GM19452 (cell line): ENCODE measurements around the gene MPRIP.
"Not testable (repeated sequence)": the region's sequence is repeated elsewhere in the genome, so short reads cannot be mapped to it uniquely, and the experiment has no call there.

Experiments used
- ATAC-seq: cut with Tn5 transposase; IDR thresholded peaks from one replicate; pipeline ENCODE4 v1.9.1; 2021; ENCODE audit not compliant: unreplicated experiment

Gene MPRIP, protein sequence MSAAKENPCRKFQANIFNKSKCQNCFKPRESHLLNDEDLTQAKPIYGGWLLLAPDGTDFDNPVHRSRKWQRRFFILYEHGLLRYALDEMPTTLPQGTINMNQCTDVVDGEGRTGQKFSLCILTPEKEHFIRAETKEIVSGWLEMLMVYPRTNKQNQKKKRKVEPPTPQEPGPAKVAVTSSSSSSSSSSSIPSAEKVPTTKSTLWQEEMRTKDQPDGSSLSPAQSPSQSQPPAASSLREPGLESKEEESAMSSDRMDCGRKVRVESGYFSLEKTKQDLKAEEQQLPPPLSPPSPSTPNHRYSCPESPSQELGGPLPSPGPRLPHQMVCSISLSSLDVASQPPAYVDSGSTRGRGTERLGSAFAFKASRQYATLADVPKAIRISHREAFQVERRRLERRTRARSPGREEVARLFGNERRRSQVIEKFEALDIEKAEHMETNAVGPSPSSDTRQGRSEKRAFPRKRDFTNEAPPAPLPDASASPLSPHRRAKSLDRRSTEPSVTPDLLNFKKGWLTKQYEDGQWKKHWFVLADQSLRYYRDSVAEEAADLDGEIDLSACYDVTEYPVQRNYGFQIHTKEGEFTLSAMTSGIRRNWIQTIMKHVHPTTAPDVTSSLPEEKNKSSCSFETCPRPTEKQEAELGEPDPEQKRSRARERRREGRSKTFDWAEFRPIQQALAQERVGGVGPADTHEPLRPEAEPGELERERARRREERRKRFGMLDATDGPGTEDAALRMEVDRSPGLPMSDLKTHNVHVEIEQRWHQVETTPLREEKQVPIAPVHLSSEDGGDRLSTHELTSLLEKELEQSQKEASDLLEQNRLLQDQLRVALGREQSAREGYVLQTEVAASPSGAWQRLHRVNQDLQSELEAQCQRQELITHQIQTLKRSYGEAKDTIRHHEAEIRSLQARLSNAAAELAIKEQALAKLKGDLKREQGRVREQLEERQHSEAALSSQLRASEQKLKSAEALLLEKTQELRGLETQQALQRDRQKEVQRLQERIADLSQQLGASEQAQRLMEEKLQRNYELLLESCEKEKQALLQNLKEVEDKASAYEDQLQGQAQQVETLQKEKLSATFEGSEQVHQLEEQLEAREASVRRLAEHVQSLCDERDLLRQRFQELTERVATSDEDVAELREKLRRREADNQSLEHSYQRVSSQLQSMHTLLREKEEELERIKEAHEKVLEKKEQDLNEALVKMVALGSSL (N-terminal part only)

DNA sequence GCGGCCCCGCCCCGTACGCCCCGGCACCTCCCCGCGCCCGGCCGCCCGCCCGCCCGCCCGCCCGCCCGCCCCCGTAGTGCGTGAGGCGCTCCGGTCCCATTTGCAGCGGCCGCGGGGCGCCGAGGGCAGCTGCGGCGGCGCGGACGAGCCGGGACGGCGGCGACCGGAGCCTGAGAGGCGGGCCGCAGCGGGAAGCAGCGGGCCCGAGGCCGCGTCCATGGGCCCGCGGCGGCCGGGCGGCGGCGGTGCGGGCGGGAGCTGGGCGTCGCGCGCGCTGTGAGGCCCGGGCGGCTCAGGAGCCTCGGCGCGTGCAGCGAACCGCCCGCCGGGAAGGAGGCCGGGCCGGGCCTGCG is at the start of gene MPRIP:
MPRIP (plus strand) TSS at position 74 of the 353 bp plus-strand sequence. CDS start 392 bp downstream, outside the sequence.
- ATAC-seq: peak; percentile 12

DNA sequence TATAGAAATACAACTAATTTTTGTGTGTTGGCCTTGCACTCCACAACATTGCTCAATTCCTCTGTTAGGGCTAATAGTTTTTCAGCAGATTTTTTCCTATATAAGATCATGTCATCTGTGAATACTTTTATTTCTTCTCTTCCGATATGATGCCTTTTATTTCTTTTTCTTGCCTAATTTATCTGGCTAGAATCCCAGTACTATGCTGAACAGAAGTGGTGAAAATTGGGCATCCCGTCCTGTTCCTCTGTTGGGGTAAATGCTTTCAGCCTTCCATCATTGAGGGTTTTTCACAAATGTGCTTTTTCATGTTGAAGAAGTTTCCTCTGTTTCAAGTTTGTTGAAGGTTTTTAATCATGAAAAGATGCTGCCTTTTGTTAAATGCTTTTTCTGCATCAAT is 47.6 kb upstream of the MPRIP start:
- no peak for ATAC-seq

DNA sequence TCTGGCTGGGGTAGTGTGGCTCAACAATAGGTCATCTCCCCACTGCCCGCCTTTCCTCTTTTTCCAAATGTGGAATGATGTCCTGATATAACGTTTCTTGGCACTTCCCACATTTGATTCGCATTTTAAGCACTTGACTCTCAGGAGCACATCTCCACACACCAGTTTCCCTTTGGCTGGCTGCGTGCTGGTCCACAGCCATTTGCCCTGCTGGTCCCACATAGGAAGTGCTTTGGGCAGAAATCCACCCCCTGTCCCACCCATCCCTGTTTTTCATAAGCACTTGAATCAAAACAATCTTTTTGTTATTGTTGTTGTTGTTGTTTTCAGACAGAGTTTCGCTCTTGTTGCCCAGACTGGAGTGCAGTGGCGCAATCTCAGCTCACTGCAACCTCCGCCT is 46.3 kb upstream of the MPRIP start:
- no peak for ATAC-seq

DNA sequence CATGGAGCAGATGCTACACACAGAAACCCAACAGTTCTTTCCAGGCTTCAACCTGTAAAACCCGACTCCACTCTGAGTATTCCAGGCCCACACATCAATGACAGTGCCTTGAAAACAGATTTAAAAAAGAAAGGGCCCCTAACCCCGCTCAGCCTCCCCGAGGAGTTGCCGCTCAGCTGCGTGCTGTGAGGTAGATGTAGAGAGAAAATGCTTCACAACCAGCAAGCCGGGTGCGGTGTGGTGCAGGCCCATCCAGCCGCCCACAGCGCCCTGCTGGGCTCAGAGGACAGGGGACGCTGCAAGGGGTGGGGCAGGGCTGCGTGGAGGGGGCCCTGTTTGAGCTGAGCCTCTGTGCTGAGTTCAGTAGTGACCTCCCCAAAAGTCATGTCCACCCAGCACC is 45.5 kb upstream of the MPRIP start:
- ATAC-seq: not testable (repeated sequence)

DNA sequence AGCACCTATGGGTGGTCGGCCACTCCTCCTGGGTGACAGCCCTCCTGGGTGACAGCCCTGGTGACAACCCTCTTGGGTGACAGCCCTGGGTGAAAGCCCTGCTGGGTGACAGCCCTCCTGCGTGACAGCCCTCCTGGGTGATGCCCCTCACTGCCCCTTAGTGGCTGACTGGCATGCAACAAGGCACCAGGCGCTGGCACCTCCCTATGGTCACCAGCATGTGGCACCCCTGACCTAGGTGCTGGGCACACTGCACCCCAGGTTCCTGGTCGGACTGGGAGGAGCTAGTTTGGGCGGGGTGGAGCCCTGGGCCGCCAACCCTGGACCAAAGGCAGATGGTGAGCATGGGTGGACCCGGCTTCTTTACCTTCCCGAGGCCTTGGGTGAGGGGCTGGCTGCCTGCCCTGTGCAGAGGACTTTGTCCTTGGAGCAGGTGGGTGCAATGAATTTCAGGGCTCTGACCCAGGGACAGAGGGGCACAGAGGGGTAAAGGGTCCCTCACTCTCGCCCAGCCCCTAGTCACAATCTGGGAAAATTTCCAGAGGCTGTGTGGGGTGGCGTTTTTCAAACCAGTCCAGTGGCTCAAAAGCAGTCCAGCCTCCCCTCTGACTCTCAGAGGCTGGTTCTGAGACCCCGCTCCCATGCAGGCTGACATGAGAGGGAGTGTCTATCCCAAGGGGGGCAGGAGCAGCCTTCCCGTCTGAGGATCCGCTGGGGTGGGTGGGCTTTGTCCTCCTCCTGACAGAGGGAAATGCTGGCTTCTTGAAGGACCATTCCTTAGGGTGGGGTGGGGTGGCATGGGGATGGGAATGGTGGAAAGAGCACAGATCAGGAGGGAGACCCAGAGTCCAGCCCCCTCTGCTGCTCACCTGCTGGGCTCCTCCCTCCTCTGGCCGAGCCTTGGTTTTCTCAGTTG is 44.5 kb upstream of the MPRIP start:
- no peak for ATAC-seq

DNA sequence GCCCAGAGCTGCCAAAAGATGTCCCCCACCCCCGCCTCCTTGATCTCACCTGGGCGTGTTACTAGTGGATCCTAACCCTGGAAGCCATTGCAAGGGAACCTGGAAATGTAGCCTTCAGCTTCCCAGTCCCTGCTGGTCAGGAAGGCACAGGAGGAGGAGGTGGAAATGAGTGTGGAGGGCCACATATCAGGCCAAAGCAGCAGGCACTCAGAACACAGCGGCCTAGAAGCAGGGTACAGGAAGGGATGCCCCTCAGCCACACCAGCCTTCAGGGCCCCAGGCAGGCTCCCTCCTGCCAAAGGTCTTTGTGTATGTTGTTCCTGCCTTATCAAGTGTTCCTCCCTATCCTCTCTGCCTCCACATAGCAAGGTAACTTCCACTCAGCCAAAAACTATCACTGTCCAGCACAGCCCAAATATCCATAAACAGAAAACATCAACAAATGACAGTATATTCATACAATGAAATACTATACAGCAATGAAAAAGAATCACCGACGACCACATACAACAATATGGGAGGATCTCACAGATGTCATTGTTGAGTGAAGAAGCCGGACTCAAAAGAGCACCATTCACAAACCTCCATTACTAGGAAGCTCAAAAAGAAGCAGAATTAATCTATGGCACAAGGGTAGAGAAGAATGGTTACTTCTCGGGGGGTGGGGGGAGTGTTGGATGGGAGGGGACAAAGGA is 42.2 kb upstream of the MPRIP start:
- ATAC-seq: no peak

DNA sequence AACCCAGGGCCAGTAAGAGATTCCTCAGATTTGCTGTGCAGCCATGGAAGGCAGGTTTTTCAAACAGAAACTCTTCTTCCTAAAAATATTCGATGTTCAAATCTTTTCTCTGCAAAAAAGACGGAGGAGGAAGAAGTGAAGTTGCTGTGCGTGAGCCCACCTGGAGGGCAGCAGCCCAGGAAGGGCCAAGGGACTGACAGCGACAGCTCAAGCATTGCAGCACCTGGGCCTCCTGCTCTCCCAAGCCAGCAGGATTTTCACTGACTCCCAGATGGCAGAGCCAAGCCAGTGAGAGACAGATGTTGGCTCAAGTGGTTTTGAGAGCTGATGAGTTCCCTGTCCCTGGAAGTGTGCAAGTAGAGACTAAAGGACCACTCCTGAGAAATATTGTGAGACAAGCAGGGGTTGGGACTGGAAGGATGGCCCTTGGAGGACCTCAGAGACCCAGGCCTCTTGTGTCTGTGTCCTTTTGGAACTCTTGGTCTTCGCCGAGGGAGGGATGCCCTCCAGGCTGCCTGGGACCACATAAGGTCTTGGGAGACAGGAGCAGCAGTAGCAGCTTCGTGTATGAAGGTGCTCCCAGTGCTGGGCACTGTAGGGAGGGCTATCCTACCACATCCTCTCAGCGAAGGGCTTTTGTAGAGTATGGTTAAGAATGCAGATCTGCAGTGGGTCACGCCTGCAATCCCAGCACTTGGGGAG is 41.0 kb upstream of the MPRIP start:
- no peak for ATAC-seq

DNA sequence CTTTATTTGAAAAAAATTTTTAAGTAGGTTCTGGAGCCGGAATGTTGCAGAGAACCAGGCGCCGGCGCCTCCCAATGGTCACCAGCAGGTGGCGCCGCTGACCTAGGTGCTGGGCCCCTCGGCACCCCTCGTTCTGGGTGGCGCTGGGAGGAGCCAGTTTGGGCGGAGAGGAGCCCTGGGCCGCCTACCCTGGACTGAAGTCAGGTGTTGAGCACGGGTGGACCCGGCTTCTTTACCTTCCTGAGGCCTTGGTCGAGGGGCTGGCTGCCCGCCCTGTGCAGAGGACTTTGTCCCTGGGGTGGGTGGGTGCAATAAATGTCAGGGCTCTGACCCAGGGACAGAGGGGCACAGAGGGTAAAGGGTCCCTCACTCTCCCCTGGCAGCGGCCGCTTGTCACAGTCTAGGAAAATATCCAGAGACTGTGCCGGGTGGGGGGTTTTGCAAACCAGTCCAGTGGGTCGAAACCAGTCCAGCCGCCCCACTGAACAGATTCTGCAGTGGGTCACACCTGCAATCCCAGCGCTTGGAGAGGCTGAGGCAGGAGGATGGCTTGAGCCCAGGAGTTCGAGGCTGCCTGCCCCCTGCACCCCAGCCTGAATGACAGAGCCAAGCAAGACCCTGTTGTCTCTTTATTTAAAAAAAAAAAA is 40.3 kb upstream of the MPRIP start:
- ATAC-seq: peak; percentile 69

DNA sequence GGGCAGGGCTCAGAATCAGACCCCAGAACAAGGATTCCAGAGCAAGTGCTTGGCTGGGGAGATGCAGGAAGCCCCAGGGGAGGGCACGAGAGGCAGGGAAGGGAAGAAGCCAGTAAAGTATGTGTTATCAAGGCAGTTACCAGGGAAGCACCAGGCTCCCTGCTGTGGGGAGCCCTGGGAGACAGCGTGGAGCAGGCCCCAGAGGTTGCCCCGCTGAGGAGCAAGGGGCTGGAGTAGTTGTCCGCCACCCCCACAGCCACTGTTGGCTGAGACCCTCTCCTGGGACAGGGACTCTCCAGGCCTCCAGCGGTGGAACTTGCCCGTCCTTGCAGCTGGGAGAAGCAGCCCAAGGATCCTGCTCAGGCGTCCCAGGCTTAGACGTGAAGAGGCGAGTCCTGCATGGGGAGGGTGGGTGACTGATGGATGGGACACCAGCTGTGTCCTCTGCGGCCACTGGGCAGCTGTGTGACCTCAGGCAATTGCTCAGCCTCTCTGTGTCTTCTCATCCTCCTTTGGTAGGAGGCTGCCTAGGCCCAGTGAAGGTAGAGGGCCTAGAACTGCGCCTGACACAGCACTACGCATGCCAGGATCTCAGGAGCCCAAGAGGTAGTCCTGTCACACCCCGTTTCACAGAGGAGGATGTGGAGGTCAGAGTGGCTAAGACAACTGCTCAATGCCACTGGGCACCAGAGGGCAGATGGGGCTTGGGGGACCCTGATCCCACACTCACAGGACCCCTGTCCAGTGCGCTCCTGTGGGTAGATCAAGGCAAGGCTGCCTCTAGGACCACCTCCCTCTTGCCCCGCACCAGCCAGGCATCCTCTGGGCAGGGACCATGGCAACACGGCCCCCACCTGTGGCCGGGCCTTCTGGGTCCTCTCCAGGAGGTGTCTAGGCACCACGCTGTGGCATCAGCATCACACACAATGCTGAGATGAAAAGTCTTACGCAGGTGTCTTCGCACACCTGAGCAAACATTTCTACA is 39.2 kb upstream of the MPRIP start:
- not testable (repeated sequence) for ATAC-seq

DNA sequence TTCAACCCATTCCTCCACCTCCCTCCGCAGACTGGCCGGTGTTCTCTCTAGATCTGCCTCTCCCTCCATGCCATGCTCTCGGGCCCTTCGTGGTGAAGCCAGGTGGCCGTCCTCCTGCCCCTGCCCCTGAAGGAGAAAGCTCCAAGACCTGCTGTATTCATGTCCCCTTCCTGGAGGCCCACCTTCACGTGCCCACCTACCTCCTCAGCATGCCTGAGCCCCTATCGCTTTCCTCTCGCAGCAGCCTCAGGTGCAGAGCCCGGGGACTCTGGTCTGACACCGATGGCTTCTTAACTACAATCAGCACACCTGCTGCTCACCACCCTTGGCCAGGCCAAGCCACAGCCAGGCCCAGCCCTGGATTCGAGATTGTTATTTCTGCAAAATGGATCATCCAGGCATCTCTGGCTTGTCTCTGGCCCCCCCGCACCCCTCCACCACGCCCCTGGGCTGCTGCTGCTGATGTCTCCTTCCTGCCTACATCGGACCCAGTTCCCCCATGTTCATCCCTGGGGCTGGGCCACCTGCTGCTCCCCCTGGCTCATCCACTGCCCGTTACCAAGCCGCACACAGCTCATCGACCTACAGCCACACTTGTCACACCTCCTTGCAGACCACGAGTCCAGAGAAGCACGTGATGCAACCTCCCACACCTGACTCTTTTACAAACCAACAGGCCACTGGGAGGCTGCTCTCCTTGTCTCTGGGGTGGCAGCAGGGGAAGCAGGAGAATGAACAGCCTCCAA is 37.8 kb upstream of the MPRIP start:
- ATAC-seq: no peak

DNA sequence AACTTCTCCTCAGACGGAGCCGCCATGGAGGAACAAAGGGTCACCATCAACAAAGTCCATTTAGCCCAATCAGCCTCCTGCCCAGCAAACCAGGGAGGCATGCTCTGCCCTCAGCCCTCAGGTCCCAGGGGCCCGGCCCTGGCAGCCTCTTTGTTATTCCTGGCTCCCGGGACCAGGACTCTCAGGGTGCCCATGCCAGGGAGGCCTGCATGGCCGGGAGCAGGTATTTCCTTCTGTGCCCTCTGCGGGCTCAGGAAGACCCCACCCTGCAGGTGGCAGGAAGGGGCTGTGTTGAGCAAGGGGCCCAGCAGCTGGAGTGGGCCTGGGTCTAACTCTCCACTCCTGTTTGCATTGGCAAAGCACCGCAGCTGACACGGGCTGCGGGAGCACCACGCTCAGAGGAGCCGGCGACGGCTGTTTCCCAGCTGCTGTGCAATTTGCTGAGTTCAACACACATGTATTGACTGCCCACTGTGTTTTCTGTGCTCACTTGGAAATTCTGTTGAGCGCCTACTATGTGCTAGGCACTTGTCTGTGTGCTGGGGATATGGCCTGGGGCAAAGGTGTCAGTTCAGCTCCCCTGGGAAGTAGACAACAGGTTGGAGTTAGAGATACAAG is 37.2 kb upstream of the MPRIP start:
- ATAC-seq: not testable (repeated sequence)

DNA sequence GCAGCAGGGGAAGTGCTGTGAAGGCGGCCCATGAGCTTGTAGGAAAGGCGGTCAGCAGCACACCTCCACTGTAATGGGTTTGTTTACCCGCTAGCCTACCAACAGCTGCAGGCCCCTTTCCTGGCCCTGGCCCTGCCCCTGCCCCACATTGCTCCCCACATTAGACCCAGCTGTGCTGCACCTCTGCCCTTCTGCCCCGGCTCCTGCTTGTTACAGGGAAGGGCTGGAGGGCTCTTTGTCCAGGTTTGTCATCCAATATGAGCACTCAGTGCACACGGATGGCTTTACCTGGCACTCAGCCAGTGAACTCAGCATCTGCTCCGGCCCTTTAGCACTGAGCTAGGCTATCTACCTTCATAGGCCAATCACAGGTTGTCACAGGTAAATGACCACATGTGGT is 34.4 kb upstream of the MPRIP start:
- ATAC-seq: not testable (repeated sequence)

DNA sequence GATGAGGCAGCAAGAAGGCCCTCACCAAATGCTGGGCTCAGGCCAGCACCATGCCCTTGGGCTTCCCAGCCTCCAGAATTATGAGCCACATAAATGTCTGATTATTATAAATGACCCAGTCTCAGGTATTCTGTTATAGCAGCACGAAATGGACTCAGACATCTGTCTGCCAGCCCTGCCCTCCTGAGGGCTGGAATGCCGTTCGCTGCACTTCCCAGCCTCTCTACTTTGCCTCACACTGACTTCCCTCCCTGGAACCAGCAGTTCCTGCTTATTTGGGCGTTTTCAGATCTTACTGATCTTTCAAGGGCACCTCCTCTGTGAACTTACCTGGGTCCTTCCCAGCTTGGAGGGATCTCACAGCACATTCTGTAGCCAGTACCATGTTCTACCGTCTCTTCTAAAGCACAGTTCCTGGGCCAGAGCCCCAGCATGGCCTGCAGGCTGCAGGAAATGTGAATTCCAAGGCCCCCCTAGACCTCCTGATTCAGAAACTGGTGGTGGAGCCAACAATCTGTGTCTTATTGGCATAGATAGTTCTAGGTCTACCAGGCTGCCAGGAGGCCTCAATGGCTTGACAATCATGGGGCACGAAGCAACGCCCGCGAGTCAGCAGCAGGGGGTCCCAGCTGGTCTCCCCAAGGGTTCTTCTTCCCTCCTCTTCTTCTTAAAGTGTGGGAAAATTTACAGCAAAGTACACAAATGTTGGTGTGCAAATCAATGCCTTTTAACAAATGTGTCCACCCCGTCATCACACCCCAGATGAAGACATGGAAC is 33.4 kb upstream of the MPRIP start:
- ATAC-seq: not testable (repeated sequence)

DNA sequence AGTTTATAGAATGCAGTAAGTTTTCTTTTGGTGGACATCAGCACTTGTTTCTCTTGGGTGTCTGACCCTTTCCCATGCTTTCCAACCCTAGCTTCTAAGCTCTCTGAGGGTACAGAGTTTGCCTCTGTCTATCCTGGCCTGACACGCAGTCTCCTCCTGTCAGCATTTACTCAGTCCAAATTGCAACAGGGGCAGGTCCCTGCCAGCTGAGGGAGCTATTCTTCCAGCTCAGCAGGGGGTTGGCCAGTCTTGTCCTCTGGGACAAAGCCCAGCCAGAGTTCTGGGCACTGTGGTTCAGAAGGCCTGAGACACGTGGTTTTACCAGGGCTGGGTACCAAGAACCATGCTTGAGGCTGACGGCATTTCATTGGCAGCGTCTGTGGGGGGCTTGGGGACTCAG is 32.3 kb upstream of the MPRIP start:
- not testable (repeated sequence) for ATAC-seq

DNA sequence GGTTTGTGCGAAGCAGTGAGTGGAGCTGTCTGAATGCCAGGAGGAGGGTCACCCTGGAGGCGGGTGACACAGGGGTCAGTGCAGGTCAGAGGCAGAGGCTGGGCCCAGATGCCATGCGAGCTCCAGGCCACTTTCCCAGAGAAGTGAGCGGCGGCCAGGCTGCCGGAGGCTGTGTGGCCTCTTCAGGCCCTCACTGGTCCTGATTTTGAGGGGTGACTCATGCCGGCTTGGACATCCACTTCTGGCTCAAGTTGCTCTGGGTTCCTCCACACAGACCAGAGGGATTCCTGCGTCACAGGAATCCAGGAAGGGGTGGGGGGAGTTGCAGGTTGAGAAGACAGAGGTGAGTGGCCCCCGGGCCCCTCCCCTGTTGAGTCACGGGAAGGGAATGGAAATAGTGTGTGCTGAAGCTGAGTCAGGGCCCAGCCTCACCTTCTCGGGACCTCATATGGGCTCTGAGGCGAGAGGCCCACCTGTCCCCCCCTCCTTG is 31.7 kb upstream of the MPRIP start:
- ATAC-seq: not testable (repeated sequence)
